ENCODE data around the gene PON1.

PON1 gene

GRCh38 chr7:95250571-95250970, 73.8 kb downstream of the PON1 start:
- no peak for DNase-seq

Data from fibroblast of skin of right quadriceps (primary cell).